GM23338 (cell line): ENCODE measurements around the gene CACNG1. TPM values are rescaled to one million over a fixed set of nuclear protein-coding genes. Genes with fewer than 3 reads are reported as not detected.

Experiments
- ATAC-seq: fragments of 200-7000 bp; cut with Tn5 transposase; 3 replicates; pipeline ENCODE4 v1.9.1; 2020
- DNase-seq: peaks from one replicate; pipeline ENCODE4 v3.0.0-alpha.2; 2015; ENCODE audit warnings: low spot score
- H2AFZ ChIP-seq: fragments of 200-600 bp; sonication (generic); 2 replicates; pipeline ENCODE4 v1.8.0; 2016; ENCODE audit warnings: antibody characterized with exemption, mild to moderate bottlenecking, moderate library complexity
- H3F3A ChIP-seq: fragments of 200-600 bp; sonication (generic); replicated peaks from 2 replicates; pipeline ENCODE4 v1.8.0; 2017; ENCODE audit warnings: antibody characterized with exemption, mixed run types, low read depth
- H3K27ac ChIP-seq: fragments of 200-600 bp; sonication (generic); 2 replicates; pipeline ENCODE4 v1.6.1; 2016; ENCODE audit warnings: low read depth
- H3K27me3 ChIP-seq: fragments of 200-600 bp; sonication (generic); 2 replicates; pipeline ENCODE4 v1.8.0; 2016; ENCODE audit warnings: mild to moderate bottlenecking, mixed run types, moderate library complexity; ENCODE audit not compliant: insufficient read depth
- H3K36me3 ChIP-seq: fragments of 200-600 bp; sonication (generic); 2 replicates; pipeline ENCODE4 v1.8.0; 2016; ENCODE audit warnings: mild to moderate bottlenecking; ENCODE audit not compliant: insufficient read depth
- H3K4me1 ChIP-seq: fragments of 200-600 bp; sonication (generic); 2 replicates; pipeline ENCODE4 v1.8.0; 2016; ENCODE audit warnings: mild to moderate bottlenecking, moderate library complexity; ENCODE audit not compliant: insufficient read depth
- H3K4me2 ChIP-seq: fragments of 200-600 bp; sonication (generic); 2 replicates; pipeline ENCODE4 v1.7.1; 2017; ENCODE audit warnings: mixed run types
- H3K4me3 ChIP-seq: fragments of 200-600 bp; sonication (generic); 2 replicates; pipeline ENCODE4 v1.6.1; 2016; ENCODE audit warnings: mixed run types
- H3K79me2 ChIP-seq: fragments of 200-600 bp; sonication (generic); replicated peaks from 2 replicates; pipeline ENCODE4 v1.8.0; 2017; ENCODE audit warnings: mild to moderate bottlenecking; ENCODE audit not compliant: insufficient read depth
- H3K9me2 ChIP-seq: fragments of 200-600 bp; sonication (generic); 2 replicates; pipeline ENCODE4 v1.8.0; 2017; ENCODE audit not compliant: insufficient read depth
- H4K20me1 ChIP-seq: fragments of 200-600 bp; sonication (generic); replicated peaks from 2 replicates; pipeline ENCODE4 v1.8.0; 2017; ENCODE audit warnings: mild to moderate bottlenecking; ENCODE audit not compliant: insufficient read depth
- H3K27ac Mint-ChIP-seq: 2 replicates; pipeline ENCODE4 v1.8.0; 2020; ENCODE audit warnings: inconsistent platforms, mild to moderate bottlenecking, moderate library complexity, mixed read lengths
- H3K27me3 Mint-ChIP-seq: 3 replicates; pipeline ENCODE4 v1.8.0; 2022; ENCODE audit warnings: low read depth, mild to moderate bottlenecking, moderate library complexity, mixed read lengths, inconsistent platforms; ENCODE audit not compliant: insufficient read depth, poor library complexity
- H3K36me3 Mint-ChIP-seq: 3 replicates; pipeline ENCODE4 v1.8.0; 2021; ENCODE audit warnings: low read depth, mild to moderate bottlenecking, inconsistent platforms, moderate library complexity, mixed read lengths
- H3K4me1 Mint-ChIP-seq: 3 replicates; pipeline ENCODE4 v1.8.0; 2020; ENCODE audit warnings: mild to moderate bottlenecking, inconsistent platforms, mixed read lengths
- H3K4me3 Mint-ChIP-seq: 3 replicates; pipeline ENCODE4 v1.8.0; 2021; ENCODE audit warnings: moderate library complexity, mild to moderate bottlenecking, inconsistent platforms, mixed read lengths
- H3K9me3 Mint-ChIP-seq: 3 replicates; pipeline ENCODE4 v1.8.0; 2020; ENCODE audit warnings: moderate library complexity, mild to moderate bottlenecking, inconsistent platforms, mixed read lengths
- CTCF ChIP-seq, 2 experiments: fragments of 200-600 bp in 1 of 2; sonication (generic) in 1 of 2; conservative IDR thresholded peaks; 2 replicates each; pipeline versions ENCODE4 v1.5.1 to v1.6.1; 2016 to 2017; ENCODE audit warnings: antibody characterized with exemption in 2 of 2, low read depth in 2 of 2, mild to moderate bottlenecking in 2 of 2, moderate library complexity in 1 of 2
- JUNB ChIP-seq: IDR thresholded peaks from one replicate; pipeline ENCODE4 v1.6.1; 2016; ENCODE audit warnings: antibody characterized with exemption; ENCODE audit not compliant: unreplicated experiment
- REST ChIP-seq: IDR thresholded peaks from one replicate; pipeline ENCODE4 v1.6.1; 2018; ENCODE audit warnings: antibody characterized with exemption; ENCODE audit not compliant: unreplicated experiment
- polyA plus RNA-seq: library from polyadenylated mRNA; unstranded; fragments of >200 nt; fragmentation: Nextera tagmentation; extraction: Ambion mirVana; gene quantifications from 2 replicates; pipeline ENCODE4 v1.2.1, GENCODE V29; 2016
- total RNA-seq: library from RNA; depleted of rRNA; stranded (reverse); fragments of >200 nt; shearing (Covaris generic); gene quantifications from 2 replicates; pipeline ENCODE4 v1.2.3, GENCODE V29; 2014

CACNG1 gene
- total and polyA plus RNA-seq, 2 experiments from 2014 or later = not detected

- H3K4me3 Mint-ChIP-seq = no peak overlapping the region
- H3K27ac Mint-ChIP-seq = no peak overlapping the region
Measured at GRCh38 chr17:67033613-67034012, 10.7 kb upstream of the CACNG1 start.

More at GRCh38 chr17:67033613-67034012, 10.7 kb upstream of the CACNG1 start:
- Histone ChIP-seq H3F3A (no peaks in the 10 kb centered on the region), H3K4me1 (no peaks in the 10 kb centered on the region), H3K79me2 (no peaks in the 10 kb centered on the region), H3K4me3 (no peak overlapping the region), H3K27ac (no peak overlapping the region), H4K20me1 (no peaks in the 10 kb centered on the region), H3K36me3 (no peaks in the 10 kb centered on the region), H3K27me3 (no peaks in the 10 kb centered on the region), H3K9me2 (peaks cover 7% of the 10 kb centered on the region; the same call in 1 of the 2 replicates), H3K4me2 (no peak overlapping the region), H2AFZ (no peak overlapping the region)
- ATAC-seq (no peak), DNase-seq (no peak)
- Mint-ChIP-seq H3K27me3 (peaks cover 2% of the 10 kb centered on the region), H3K9me3 (no peaks in the 10 kb centered on the region; the same call in 2 of the 3 replicates), H3K4me1 (no peaks in the 10 kb centered on the region), H3K36me3 (no peaks in the 10 kb centered on the region; the same call in 2 of the 3 replicates)
- TF ChIP-seq JUNB = no peak
- TF ChIP-seq CTCF (conservative IDR thresholded peaks at IDR 0.05; ENCODE audit: low read depth in 2 of 2) = no peak
- no peak for TF ChIP-seq REST
